H9 (cell line): ENCODE results near the gene CPNE5. TPM values are rescaled to one million over a fixed set of nuclear protein-coding genes. Genes with fewer than 3 reads are reported as not detected.

Experiments used
- DNase-seq: peaks from one replicate; pipeline ENCODE4 v3.0.0-alpha.2; 2017
- H2AFZ ChIP-seq: one replicate; pipeline ENCODE4 v1.6.1; 2013; ENCODE audit warnings: mild to moderate bottlenecking, low read length, control low read depth, moderate library complexity
- H2AK5ac ChIP-seq: 2 replicates; pipeline ENCODE4 v1.6.1; 2013; ENCODE audit warnings: low read length, control low read depth, mixed read lengths; ENCODE audit not compliant: insufficient read length
- H2BK120ac ChIP-seq: one replicate; pipeline ENCODE4 v1.6.1; 2013; ENCODE audit warnings: low read depth, mild to moderate bottlenecking, low read length, control low read depth, inconsistent platforms; ENCODE audit not compliant: poor library complexity, severe bottlenecking
- H2BK12ac ChIP-seq: 2 replicates; pipeline ENCODE4 v1.6.1; 2013; ENCODE audit warnings: low read length, control low read depth, mixed read lengths, low read depth; ENCODE audit not compliant: insufficient read length
- H2BK15ac ChIP-seq: 2 replicates; pipeline ENCODE4 v1.6.1; 2013; ENCODE audit warnings: low read depth, low read length, control low read depth
- H2BK20ac ChIP-seq: one replicate; pipeline ENCODE4 v1.6.1; 2013; ENCODE audit warnings: low read depth, mild to moderate bottlenecking, low read length, control low read depth, inconsistent platforms; ENCODE audit not compliant: poor library complexity, severe bottlenecking
- H2BK5ac ChIP-seq: 2 replicates; pipeline ENCODE4 v1.6.1; 2013; ENCODE audit warnings: low read length, control low read depth, mixed read lengths; ENCODE audit not compliant: insufficient read length
- H3K14ac ChIP-seq: 2 replicates; pipeline ENCODE4 v1.6.1; 2013; ENCODE audit warnings: low read length, control low read depth; ENCODE audit not compliant: insufficient read depth
- H3K18ac ChIP-seq: 2 replicates; pipeline ENCODE4 v1.6.1; 2013; ENCODE audit warnings: low read depth, mild to moderate bottlenecking, mixed read lengths, low read length, control low read depth; ENCODE audit not compliant: insufficient read length
- H3K23ac ChIP-seq: 2 replicates; pipeline ENCODE4 v1.6.1; 2013; ENCODE audit warnings: low read length, control low read depth, mixed read lengths, low read depth; ENCODE audit not compliant: insufficient read length
- H3K23me2 ChIP-seq: 2 replicates; pipeline ENCODE4 v1.6.1; 2013; ENCODE audit warnings: low read depth, mild to moderate bottlenecking, mixed read lengths, low read length, control low read depth; ENCODE audit not compliant: insufficient read length, poor library complexity, severe bottlenecking
- H3K27ac ChIP-seq: 2 replicates; pipeline ENCODE4 v1.5.1; 2013; ENCODE audit warnings: low read length, control low read depth, mixed read lengths, low read depth; ENCODE audit not compliant: insufficient read length
- H3K27me3 ChIP-seq: 2 replicates; pipeline ENCODE4 v1.6.1; 2013; ENCODE audit warnings: low read length, control low read depth, inconsistent platforms; ENCODE audit not compliant: insufficient read depth
- H3K4ac ChIP-seq: 2 replicates; pipeline ENCODE4 v1.6.1; 2013; ENCODE audit warnings: low read depth, mild to moderate bottlenecking, control low read depth, inconsistent platforms, low read length, moderate library complexity
- H3K4me1 ChIP-seq: 2 replicates; pipeline ENCODE4 v1.6.1; 2013; ENCODE audit warnings: low read length, control low read depth, inconsistent platforms; ENCODE audit not compliant: insufficient read depth
- H3K4me2 ChIP-seq: 2 replicates; pipeline ENCODE4 v1.6.1; 2013; ENCODE audit warnings: low read length, control low read depth, mixed read lengths; ENCODE audit not compliant: insufficient read length, insufficient read depth
- H3K56ac ChIP-seq: 2 replicates; pipeline ENCODE4 v1.6.1; 2013; ENCODE audit warnings: low read depth, mild to moderate bottlenecking, mixed read lengths, low read length, control low read depth; ENCODE audit not compliant: insufficient read length
- H3K79me1 ChIP-seq: 2 replicates; pipeline ENCODE4 v1.6.1; 2013; ENCODE audit warnings: low read depth, mild to moderate bottlenecking, moderate library complexity, low read length, control low read depth, inconsistent platforms; ENCODE audit not compliant: insufficient read depth, poor library complexity, severe bottlenecking
- H3K79me2 ChIP-seq: 2 replicates; pipeline ENCODE4 v1.6.1; 2013; ENCODE audit warnings: low read length, control low read depth, inconsistent platforms; ENCODE audit not compliant: insufficient read depth
- H3K9ac ChIP-seq: 2 replicates; pipeline ENCODE4 v1.6.1; 2013; ENCODE audit warnings: low read length, control low read depth, mixed read lengths; ENCODE audit not compliant: insufficient read length; ENCODE audit errors: extremely low read depth
- H3K9me3 ChIP-seq: one replicate; pipeline ENCODE4 v1.6.1; 2013; ENCODE audit warnings: low read depth, low read length, inconsistent platforms; ENCODE audit not compliant: control insufficient read depth
- H3T11ph ChIP-seq: one replicate; pipeline ENCODE4 v1.6.1; 2013; ENCODE audit warnings: mild to moderate bottlenecking, low read length, control low read depth, inconsistent platforms
- H4K20me1 ChIP-seq: one replicate; pipeline ENCODE4 v1.6.1; 2013; ENCODE audit not compliant: control insufficient read depth, insufficient read length, insufficient read depth
- H4K5ac ChIP-seq: 2 replicates; pipeline ENCODE4 v1.6.1; 2013; ENCODE audit warnings: low read depth, mild to moderate bottlenecking, mixed read lengths, low read length, control low read depth; ENCODE audit not compliant: insufficient read length
- H4K8ac ChIP-seq: replicated peaks from 2 replicates; pipeline ENCODE4 v1.6.1; 2013; ENCODE audit warnings: low read length, control low read depth, mixed read lengths, low read depth; ENCODE audit not compliant: insufficient read length
- H4K91ac ChIP-seq: 2 replicates; pipeline ENCODE4 v1.6.1; 2013; ENCODE audit warnings: low read depth, mild to moderate bottlenecking, moderate library complexity, mixed read lengths, low read length, control low read depth; ENCODE audit not compliant: insufficient read length
- H3K27ac Mint-ChIP-seq, 3 experiments: 2 replicates in 2 of 3; 3 replicates in 1 of 3; pipeline ENCODE4 v1.8.0; 2020 to 2021; ENCODE audit warnings: mixed read lengths in 3 of 3, mild to moderate bottlenecking in 1 of 3, moderate library complexity in 1 of 3
- H3K27me3 Mint-ChIP-seq: 2 replicates; pipeline ENCODE4 v1.8.0; 2021; ENCODE audit warnings: low read depth, mild to moderate bottlenecking, moderate library complexity, mixed read lengths
- H3K36me3 Mint-ChIP-seq, 3 experiments: 2 replicates in 2 of 3; 3 replicates in 1 of 3; pipeline ENCODE4 v1.8.0; 2020 to 2021; ENCODE audit warnings: low read depth in 3 of 3, mixed read lengths in 3 of 3; ENCODE audit not compliant: insufficient read depth in 1 of 3
- H3K4me1 Mint-ChIP-seq, 2 experiments: 2 replicates each; pipeline ENCODE4 v1.8.0; 2020; ENCODE audit warnings: mixed read lengths in 2 of 2
- H3K4me3 Mint-ChIP-seq, 2 experiments: 2 replicates in 1 of 2; 3 replicates in 1 of 2; pipeline ENCODE4 v1.8.0; 2020 to 2021; ENCODE audit warnings: mild to moderate bottlenecking in 2 of 2, mixed read lengths in 2 of 2, moderate library complexity in 1 of 2
- H3K9me3 Mint-ChIP-seq, 2 experiments: 2 replicates in 1 of 2; 3 replicates in 1 of 2; pipeline ENCODE4 v1.8.0; 2020; ENCODE audit warnings: mild to moderate bottlenecking in 2 of 2, mixed read lengths in 2 of 2, moderate library complexity in 1 of 2
- CTCF ChIP-seq: fragments of 200-600 bp; sonication (generic); conservative IDR thresholded peaks from 3 replicates; pipeline ENCODE4 v1.8.0; 2021; ENCODE audit warnings: antibody characterized with exemption, mild to moderate bottlenecking
- WGBS: extraction: QIAGEN DNeasy Blood & Tissue Kit; methylation state at CpG from one replicate; pipeline ENCODE4 v1.1.7; 2013; ENCODE audit warnings: missing lambda C conversion rate, low lambda C conversion rate, mixed read lengths; ENCODE audit not compliant: insufficient read length; ENCODE audit errors: extremely low coverage; 5-methylcytosine and 5-hydroxymethylcytosine counted together
- total RNA-seq: library from RNA; stranded (reverse); gene quantifications from 2 replicates; pipeline ENCODE4 v1.2.1, GENCODE V29; 2021

The CPNE5 gene
- total RNA-seq, 1 experiment from 2014 or later, result 0.52 TPM

GRCh38 chr6:36815962-36816735, 23.1 kb downstream of the CPNE5 start:
- no peak overlapping the region for H2AFZ ChIP-seq
- H2AK5ac ChIP-seq, result no peak overlapping the region
- no peak overlapping the region for H4K91ac ChIP-seq
- no peak for TF ChIP-seq CTCF
- H3K14ac ChIP-seq, result no peak overlapping the region
- Mint-ChIP-seq H3K4me3 (no peak overlapping the region), H3K27ac (peak overlapping the region in 1 of 3 experiments; percentile 37; a peak in 1 of 7 replicates), H3K4me1 (peaks cover 16 to 28% of the 10 kb centered on the region in 2 experiments), H3K9me3 (no peaks in the 10 kb centered on the region), H3K27me3 (peaks cover 19% of the 10 kb centered on the region), H3K36me3 (no peaks in the 10 kb centered on the region; a peak in 1 of 7 replicates)
- H3K23me2 ChIP-seq, result no peaks in the 10 kb centered on the region
- H4K20me1 ChIP-seq, result no peaks in the 10 kb centered on the region
- H2BK5ac ChIP-seq, result no peak overlapping the region
- no peak overlapping the region for H3K4me2 ChIP-seq
- H4K5ac ChIP-seq, result no peak overlapping the region
- H3K27me3 ChIP-seq, result no peaks in the 10 kb centered on the region
- H3K4me1 ChIP-seq, result peaks cover 3% of the 10 kb centered on the region; the same call in 1 of the 2 replicates
- no peaks in the 10 kb centered on the region for H3K79me2 ChIP-seq
- H3K4ac ChIP-seq, result no peak overlapping the region
- no peak overlapping the region for H2BK120ac ChIP-seq
- no peak overlapping the region for H3K9ac ChIP-seq
- no peak overlapping the region for H2BK20ac ChIP-seq
- H3K9me3 ChIP-seq, result no peaks in the 10 kb centered on the region
- H3K18ac ChIP-seq, result no peak overlapping the region
- H3K23ac ChIP-seq, result no peak overlapping the region
- no peak overlapping the region for H2BK15ac ChIP-seq
- H4K8ac ChIP-seq, result no peak overlapping the region
- H3K79me1 ChIP-seq, result no peaks in the 10 kb centered on the region
- no peak overlapping the region for H2BK12ac ChIP-seq
- no peak overlapping the region for H3K56ac ChIP-seq
- no CpG with 5 or more reads among the region's 7 CpGs for WGBS
- H3K27ac ChIP-seq, result no peak overlapping the region
- DNase-seq, result no peak
- H3T11ph ChIP-seq, result no peak overlapping the region
